OCI-LY7 (cell line): ENCODE measurements around the gene HDGFL2. TPM values are rescaled to one million over a fixed set of nuclear protein-coding genes. Genes with fewer than 3 reads are reported as not detected.

Experiments used
- BruUV-seq: library from RNA; stranded (reverse); fragments of 400-500 nt; replicated peaks from 2 replicates; lab custom pipeline; 2021; lab: Mats Ljungman, UMichigan
- CTCF ChIA-PET: fragments of 300-600 bp; sonication (Branson Sonifier 250); formaldehyde crosslinking; loops from one replicate; lab custom pipeline; 2022; ENCODE audit warnings: antibody characterized with exemption; ENCODE audit not compliant: unreplicated experiment; lab: Charles Lee
- POLR2A ChIA-PET: fragments of 300-600 bp; sonication (Branson Sonifier 250); formaldehyde crosslinking; loops from one replicate; lab custom pipeline; 2022; ENCODE audit warnings: antibody characterized with exemption; lab: Charles Lee
- DNase-seq: peaks from one replicate; pipeline ENCODE4 v3.0.0-alpha.2; 2015; ENCODE audit warnings: low spot score
- H2AFZ ChIP-seq: fragments of 200-600 bp; sonication (generic), shearing (Covaris generic); 2 replicates; pipeline ENCODE4 v1.6.1; 2014; ENCODE audit warnings: mild to moderate bottlenecking, antibody characterized with exemption, low read length, moderate library complexity
- H3K27ac ChIP-seq: fragments of 200-600 bp; sonication (generic); 2 replicates; pipeline ENCODE4 v1.5.1; 2014; ENCODE audit warnings: mixed run types, low read depth, mild to moderate bottlenecking, moderate library complexity, low read length, inconsistent platforms; ENCODE audit not compliant: poor library complexity, severe bottlenecking
- H3K36me3 ChIP-seq: fragments of 200-600 bp; sonication (generic); 2 replicates; pipeline ENCODE4 v1.6.1; 2014; ENCODE audit warnings: mild to moderate bottlenecking, antibody characterized with exemption, low read length, moderate library complexity, mixed read lengths; ENCODE audit not compliant: insufficient read depth
- H3K4me1 ChIP-seq: fragments of 200-600 bp; sonication (generic); 2 replicates; pipeline ENCODE4 v1.5.1; 2014; ENCODE audit warnings: mild to moderate bottlenecking, low read length; ENCODE audit not compliant: insufficient read depth, poor library complexity, severe bottlenecking
- H3K4me2 ChIP-seq: fragments of 200-600 bp; sonication (generic); 2 replicates; pipeline ENCODE4 v1.6.1; 2014; ENCODE audit warnings: mild to moderate bottlenecking, low read length
- H3K4me3 ChIP-seq: fragments of 200-600 bp; sonication (generic); 2 replicates; pipeline ENCODE4 v1.5.1; 2014; ENCODE audit warnings: mild to moderate bottlenecking, low read depth, low read length; ENCODE audit not compliant: poor library complexity, severe bottlenecking
- H3K79me2 ChIP-seq: fragments of 200-600 bp; sonication (generic); 2 replicates; pipeline ENCODE4 v1.6.1; 2016; ENCODE audit warnings: low read depth, mild to moderate bottlenecking, low read length, moderate library complexity, mixed read lengths; ENCODE audit not compliant: insufficient read depth
- H3K9me2 ChIP-seq: fragments of 200-600 bp; sonication (generic); 2 replicates; pipeline ENCODE4 v1.6.1; 2016; ENCODE audit warnings: mild to moderate bottlenecking, low read length, mixed read lengths; ENCODE audit not compliant: insufficient read depth
- H3K9me3 ChIP-seq: fragments of 200-600 bp; sonication (generic); 2 replicates; pipeline ENCODE4 v1.6.1; 2014; ENCODE audit warnings: mild to moderate bottlenecking, mixed run types, low read length, mixed read lengths
- H4K20me1 ChIP-seq: fragments of 200-600 bp; sonication (generic); 2 replicates; pipeline ENCODE4 v1.6.1; 2014; ENCODE audit warnings: mild to moderate bottlenecking, antibody characterized with exemption, low read length, moderate library complexity, mixed read lengths; ENCODE audit not compliant: insufficient read depth
- EZH2phosphoT487 ChIP-seq: fragments of 200-600 bp; sonication (generic); IDR thresholded peaks from 2 replicates; pipeline ENCODE4 v1.6.1; 2018; ENCODE audit warnings: low read depth, borderline replicate concordance, mild to moderate bottlenecking, mixed run types, antibody characterized with exemption, low read length, moderate library complexity, mixed read lengths
- intact Hi-C: fragments of 100-400 bp; cut with micrococcal nuclease; formaldehyde crosslinking; loops from one replicate; pipeline ENCODE4 v1.10.0; 2022; ENCODE audit not compliant: unreplicated experiment
- total RNA-seq, 2 experiments: library from RNA; depleted of rRNA in 1 of 2; stranded (reverse); fragments of >200 nt in 1 of 2; shearing (Covaris generic) in 1 of 2; gene quantifications; 2 replicates each; pipeline ENCODE4 v1.2.3, GENCODE V29; 2014 to 2022
- TF ChIP-seq, protein P1 (sequence below): fragments of 200-600 bp; sonication (generic); conservative IDR thresholded peaks from 2 replicates; pipeline ENCODE4 v1.5.1; 2014; ENCODE audit warnings: mild to moderate bottlenecking, antibody characterized with exemption, low read length, moderate library complexity, mixed read lengths

Gene HDGFL2
- total RNA-seq, 2 experiments from 2014 or later: 54.5 to 85.9 TPM

DNA sequence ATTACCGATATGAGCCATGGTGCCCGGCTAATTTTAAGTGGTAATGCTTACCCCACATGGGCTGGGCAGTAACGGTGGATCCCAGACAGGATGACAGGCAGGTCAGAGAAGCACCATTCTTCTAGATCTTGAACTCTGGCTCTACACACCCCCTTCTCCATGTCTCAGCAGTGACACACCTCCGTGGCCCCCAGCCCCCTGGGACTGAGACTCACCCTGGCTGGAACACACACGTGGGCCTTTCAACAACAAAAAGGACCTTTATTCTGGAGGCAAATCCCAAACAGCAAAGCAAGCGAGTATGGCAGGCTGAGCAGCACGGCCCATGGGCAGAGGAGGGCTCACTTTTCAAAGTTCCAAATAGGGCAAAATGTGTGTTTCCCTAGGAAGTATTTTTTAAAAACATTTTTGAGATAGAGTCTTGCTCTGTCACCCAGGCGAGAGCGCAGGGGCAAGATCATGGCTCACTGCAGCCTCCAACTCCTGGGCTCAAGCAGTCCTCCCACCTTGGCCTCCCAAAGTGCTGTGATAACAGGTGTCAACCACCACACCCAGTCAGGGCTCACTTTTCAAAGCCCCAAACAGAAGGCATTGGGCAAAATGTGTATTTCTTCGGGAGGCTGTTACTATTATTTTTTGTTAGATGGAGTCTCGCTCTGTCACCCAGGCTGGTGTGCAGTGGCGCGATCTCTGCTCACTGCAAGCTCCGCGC lies 50.4 kb downstream of the HDGFL2 start:
- Histone ChIP-seq H3K4me3 (no peak overlapping the region), H3K36me3 (no peaks in the 10 kb centered on the region), H3K9me3 (no peaks in the 10 kb centered on the region), H3K79me2 (no peaks in the 10 kb centered on the region), H3K4me2 (no peak overlapping the region), H3K27ac (no peak overlapping the region), H3K9me2 (no peaks in the 10 kb centered on the region), H2AFZ (no peak overlapping the region), H4K20me1 (no peaks in the 10 kb centered on the region), H3K4me1 (no peaks in the 10 kb centered on the region)
- ChIA-PET POLR2A (interaction anchor here (0.6 kb wide), 1 partner anchor 105 kb away, joined by 3 read pairs; no protein-coding TSS in a partner anchor), CTCF (interaction anchor here (1.6 kb wide), 1 partner anchor 13 kb away, joined by 4 read pairs; the partner anchor contains the start of gene PLIN5)
- no TSS peak for BruUV-seq
- intact Hi-C loops: no loop called here
- TF ChIP-seq EZH2phosphoT487: no peak
- TF ChIP-seq, protein P1, sequence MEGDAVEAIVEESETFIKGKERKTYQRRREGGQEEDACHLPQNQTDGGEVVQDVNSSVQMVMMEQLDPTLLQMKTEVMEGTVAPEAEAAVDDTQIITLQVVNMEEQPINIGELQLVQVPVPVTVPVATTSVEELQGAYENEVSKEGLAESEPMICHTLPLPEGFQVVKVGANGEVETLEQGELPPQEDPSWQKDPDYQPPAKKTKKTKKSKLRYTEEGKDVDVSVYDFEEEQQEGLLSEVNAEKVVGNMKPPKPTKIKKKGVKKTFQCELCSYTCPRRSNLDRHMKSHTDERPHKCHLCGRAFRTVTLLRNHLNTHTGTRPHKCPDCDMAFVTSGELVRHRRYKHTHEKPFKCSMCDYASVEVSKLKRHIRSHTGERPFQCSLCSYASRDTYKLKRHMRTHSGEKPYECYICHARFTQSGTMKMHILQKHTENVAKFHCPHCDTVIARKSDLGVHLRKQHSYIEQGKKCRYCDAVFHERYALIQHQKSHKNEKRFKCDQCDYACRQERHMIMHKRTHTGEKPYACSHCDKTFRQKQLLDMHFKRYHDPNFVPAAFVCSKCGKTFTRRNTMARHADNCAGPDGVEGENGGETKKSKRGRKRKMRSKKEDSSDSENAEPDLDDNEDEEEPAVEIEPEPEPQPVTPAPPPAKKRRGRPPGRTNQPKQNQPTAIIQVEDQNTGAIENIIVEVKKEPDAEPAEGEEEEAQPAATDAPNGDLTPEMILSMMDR: no peak
- no peak for DNase-seq

DNA sequence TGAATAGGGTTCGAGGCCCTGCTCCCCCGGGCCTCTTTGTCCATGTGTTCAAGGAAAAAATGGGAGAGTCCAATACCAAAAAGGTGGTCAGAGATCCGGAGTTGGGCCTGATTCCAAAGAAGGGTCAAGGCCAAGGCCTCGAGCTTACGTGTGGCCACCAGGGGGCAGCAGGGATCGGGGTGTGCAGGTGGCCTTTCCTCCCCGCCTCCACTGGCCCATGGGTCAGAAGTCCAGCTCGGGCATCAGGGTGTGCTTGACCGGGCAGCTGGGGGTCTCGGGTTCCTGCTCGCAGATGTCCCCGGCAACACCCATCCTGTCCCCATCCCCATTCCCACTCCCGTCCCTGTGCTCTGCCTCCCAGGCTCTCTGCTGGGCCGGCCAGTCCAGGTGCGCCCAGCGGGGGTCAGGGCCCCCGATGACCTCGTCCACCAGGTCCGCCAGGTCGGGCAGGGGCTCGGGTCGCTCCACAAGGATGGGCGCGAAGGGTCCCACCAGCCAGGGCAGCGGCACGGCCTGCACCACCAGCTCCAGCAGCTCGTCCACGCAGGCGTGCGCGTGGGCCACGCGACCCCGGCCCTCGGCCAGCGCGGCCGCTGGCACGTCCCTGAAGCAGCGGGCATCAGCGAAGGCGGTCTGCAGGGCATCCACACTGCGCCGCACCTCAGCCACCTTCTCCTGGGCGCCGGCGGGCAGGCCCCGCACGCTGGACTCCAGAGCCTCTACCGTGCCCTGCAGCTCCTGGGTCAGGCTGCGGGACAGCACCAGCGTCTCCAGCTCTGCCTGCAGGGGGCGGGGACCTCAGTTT lies 51.4 kb downstream of the HDGFL2 start:
- Histone ChIP-seq H3K9me3 (no peaks in the 10 kb centered on the region), H2AFZ (no peak overlapping the region), H3K27ac (no peak overlapping the region), H3K79me2 (no peaks in the 10 kb centered on the region), H3K4me2 (no peak overlapping the region), H4K20me1 (no peaks in the 10 kb centered on the region), H3K4me1 (no peaks in the 10 kb centered on the region), H3K36me3 (no peaks in the 10 kb centered on the region), H3K9me2 (no peaks in the 10 kb centered on the region), H3K4me3 (no peak overlapping the region)
- intact Hi-C loops: no loop called here
- peak; percentile 33 for DNase-seq
- POLR2A ChIA-PET: interaction anchor here (0.8 kb wide), 1 partner anchor 11 kb away, joined by 3 read pairs; the partner anchor contains the start of gene PLIN5
- CTCF ChIA-PET: interaction anchor here (1.6 kb wide), 1 partner anchor 12 kb away, joined by 4 read pairs; the partner anchor contains the start of gene PLIN5
- TF ChIP-seq, protein P1: peak; percentile 76
- no peak for TF ChIP-seq EZH2phosphoT487
- no TSS peak for BruUV-seq
